Cardiac fibroblast (primary cell): Measurements from ENCODE around the gene MRPL20.
A peak's percentile ranks its signal among the peaks of the same experiment; 100 is the strongest.
"Not testable (repeated sequence)": the region's sequence is repeated elsewhere in the genome, so short reads cannot be mapped to it uniquely, and the experiment has no call there.

Experiments used
- DNase-seq, 2 donors: peaks; one replicate each; pipeline versions ENCODE4 v3.0.0 to v3.0.0-alpha.2; 2010; ENCODE audit warnings: low read depth in 2 of 2
- H3K4me3 ChIP-seq, 2 donors: replicated peaks in 1 of 2; 1 replicate in 1 of 2; 2 replicates in 1 of 2; pipeline ENCODE4 v1.5.1; 2011; ENCODE audit warnings: low read depth in 2 of 2, low read length in 2 of 2, mild to moderate bottlenecking in 2 of 2, moderate library complexity in 1 of 2
- TF ChIP-seq, protein P1 (sequence below): IDR thresholded peaks from one replicate; pipeline ENCODE4 v1.5.1; 2011; ENCODE audit warnings: low read depth, mild to moderate bottlenecking, low read length, inconsistent platforms

Gene MRPL20

DNA sequence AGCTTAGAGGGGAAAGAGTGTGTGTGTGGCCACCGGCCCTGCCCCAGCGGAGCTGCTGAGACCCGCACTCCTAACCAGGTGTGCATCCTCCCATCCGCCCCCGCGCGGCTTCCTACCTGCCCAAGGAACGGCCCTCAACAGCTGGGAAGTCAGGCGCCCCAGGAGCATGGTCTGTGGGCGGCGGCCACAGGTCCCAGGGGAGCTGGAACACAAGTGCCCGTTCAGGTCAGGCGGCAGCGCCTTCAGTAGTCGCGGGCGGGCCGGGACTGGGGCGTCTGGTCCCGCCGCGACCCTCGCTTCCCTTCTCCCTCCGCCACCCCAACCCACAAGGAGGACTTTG, 32.5 kb downstream of the MRPL20 start:
- DNase-seq = no peak
- TF ChIP-seq, protein P1, sequence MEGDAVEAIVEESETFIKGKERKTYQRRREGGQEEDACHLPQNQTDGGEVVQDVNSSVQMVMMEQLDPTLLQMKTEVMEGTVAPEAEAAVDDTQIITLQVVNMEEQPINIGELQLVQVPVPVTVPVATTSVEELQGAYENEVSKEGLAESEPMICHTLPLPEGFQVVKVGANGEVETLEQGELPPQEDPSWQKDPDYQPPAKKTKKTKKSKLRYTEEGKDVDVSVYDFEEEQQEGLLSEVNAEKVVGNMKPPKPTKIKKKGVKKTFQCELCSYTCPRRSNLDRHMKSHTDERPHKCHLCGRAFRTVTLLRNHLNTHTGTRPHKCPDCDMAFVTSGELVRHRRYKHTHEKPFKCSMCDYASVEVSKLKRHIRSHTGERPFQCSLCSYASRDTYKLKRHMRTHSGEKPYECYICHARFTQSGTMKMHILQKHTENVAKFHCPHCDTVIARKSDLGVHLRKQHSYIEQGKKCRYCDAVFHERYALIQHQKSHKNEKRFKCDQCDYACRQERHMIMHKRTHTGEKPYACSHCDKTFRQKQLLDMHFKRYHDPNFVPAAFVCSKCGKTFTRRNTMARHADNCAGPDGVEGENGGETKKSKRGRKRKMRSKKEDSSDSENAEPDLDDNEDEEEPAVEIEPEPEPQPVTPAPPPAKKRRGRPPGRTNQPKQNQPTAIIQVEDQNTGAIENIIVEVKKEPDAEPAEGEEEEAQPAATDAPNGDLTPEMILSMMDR = no peak

DNA sequence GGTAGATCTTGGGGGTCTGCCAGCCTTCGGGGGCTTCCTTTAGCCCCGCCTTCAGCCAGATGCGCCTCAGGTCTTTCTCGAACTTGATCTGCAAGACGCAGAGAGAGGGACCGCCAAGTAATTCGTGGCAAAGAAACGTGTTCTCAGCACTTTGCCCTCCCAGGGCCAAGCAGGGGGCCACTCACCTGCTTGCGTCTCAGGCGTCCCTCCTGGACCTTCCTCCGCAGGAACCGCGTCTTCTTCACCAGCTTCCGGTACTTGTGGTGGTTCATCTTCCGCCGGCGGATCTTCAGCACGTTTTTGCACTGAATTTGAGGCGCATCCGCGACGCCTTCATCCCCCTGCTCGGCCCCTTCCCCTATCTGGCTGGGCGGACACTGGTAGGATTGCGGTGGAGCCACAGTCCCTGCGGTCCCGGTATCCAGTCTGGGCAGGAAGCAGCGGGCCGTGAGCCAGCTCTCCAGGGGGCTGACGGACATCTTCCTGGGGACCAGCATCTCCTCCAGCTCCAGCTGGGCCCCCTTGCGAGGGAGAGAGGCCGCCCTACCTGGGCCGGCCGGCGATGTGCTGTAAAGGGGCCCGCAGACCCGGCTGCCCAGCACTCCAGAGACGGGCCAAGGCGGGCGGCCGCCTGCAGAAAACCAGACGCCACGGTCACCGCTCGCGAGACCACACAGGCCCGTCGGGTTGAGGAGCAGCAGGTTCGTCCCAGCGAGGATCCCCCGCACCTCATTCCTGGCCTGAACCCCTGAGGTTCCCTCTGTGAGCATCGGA, 33.1 kb downstream of the MRPL20 start:
- TF ChIP-seq, protein P1 = no peak
- H3K4me3 ChIP-seq = peak overlapping the region; percentile 90 to 95
- DNase-seq = no peak

More for the DNA sequence above, 32.5 kb downstream of the MRPL20 start:
- peak overlapping the region; percentile 90 to 95 for H3K4me3 ChIP-seq

DNA sequence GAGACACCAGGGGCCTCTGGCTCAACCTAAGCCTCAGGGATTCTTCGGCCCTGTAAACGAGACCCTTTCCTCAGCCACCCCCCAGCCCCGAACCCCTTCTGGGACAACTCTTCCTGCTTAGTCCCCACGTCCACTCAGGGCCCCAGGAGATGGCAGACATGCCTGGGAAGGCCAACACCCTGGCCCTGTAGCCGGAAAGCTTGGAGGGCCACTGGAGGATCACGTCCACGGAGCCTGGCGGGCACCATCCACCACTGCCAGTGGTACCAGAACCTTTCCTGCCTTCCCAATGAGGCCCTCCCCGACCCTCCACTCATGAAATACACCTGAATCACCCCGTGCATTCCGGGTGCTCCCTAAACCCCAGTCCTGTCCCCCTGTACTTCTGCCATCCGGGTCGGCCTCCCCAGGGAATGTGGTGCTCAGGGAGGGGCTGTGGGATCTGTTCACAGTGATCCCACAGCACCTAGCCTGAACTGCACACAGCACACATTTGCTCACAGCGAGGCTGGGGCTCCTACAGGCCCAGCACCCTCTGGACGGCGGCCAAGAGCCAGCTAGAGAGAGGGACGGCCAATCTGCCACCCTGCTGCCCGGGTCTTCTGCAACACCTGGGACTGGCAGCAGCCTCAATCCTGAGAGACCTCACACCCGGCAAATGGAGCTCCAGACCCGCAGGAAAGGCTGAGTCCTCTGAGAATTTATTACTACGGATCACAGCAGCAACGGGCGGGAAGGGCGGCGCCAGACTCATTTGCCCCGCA, 33.9 kb downstream of the MRPL20 start:
- TF ChIP-seq, protein P1 = no peak
- DNase-seq = no peak
- H3K4me3 ChIP-seq = no peak overlapping the region

DNA sequence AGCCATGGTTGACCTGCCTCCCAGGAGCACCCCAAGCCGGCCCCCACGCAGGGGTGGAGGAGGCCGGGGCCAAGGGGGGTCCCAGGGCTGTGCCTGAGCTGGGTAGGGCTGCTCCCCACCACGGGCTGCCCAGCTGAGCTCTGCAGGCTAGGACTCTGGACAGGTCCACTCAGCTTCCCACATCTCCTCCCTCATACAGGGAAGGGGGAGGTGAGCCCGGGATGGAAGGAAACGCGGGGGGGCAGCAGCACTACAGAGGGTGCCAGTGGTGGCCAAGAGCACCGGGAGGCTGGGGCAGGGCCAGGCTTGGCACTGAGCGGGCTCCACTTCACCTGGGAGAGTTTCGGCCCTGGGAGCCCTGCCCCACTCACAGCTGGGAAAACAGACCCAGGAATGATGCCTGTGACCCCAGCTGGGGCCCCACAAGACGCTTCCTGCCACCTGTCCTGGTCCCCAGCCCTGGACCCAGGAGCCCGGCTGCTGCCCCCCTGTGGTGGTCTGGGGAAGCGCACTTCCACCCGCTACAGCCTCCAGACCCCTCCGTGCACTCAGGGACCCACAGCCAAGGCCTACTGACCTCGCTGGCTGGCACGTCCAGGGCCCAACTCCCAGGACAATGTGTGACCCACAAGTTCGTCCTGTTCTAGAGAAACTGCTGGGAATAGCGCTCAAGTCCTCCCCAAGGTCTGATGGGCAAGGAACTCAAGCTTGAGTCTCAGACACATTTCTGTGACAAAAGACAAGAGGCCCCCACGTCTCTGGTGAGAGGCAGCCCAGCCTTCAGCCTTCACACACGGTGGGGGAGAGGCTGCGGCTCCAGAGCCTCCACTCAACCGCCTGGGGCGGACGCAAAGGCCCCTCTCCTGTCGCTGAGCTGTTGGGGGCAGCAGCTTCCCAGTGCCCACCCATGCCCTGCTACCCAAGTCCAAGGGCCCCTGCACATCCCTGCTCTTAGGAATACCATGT, 35.1 kb downstream of the MRPL20 start:
- H3K4me3 ChIP-seq = no peak overlapping the region
- TF ChIP-seq, protein P1 = peak; percentile 98
- peak; percentile 60 to 63 for DNase-seq

DNA sequence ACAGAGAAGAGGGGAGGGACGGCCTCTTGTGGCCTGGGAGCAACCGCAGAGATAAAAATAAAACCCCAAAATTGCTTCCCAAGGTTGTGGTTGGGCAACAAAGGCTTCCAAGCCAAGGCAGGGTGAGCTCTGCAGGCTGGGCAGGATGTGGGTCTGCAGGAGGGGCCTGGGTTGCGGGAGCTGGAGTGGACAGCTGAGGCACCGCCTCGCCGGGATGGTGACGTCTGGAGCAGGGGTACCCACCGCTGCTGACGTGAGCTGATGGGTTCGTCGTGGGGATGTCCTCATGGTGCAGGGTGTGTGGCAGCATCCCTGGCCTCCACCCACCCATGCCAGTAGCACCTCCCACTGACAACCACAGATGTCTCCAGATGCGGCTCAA, 35.7 kb downstream of the MRPL20 start:
- DNase-seq = no peak
- TF ChIP-seq, protein P1 = no peak
- no peak overlapping the region for H3K4me3 ChIP-seq

DNA sequence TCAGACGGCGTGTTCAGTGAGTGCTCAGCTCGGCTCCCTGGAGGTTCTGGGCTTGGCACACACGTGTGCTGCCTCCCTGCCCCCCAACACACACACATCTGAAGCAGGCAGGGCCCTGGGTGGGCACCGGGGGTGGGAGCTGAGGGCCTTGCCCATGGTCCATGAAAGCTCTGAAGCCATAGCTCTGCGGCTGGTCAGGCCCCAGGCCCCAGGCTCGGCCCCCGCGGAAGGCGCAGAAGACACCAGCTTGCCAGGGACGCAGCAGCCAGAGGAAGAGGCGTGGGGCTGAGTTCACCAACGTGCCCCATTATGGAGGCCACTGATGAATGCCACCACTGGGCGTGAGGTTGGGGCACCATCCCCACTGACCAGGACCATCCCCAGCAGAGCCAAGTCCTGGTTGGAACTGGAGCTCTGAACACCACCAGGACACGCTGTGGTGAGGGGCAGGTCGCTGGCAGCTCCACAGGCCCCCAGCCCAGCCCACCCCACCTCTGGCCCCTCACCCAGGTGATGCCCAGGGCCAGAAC, 36.3 kb downstream of the MRPL20 start:
- H3K4me3 ChIP-seq = no peak overlapping the region
- TF ChIP-seq, protein P1 = no peak
- no peak for DNase-seq

DNA sequence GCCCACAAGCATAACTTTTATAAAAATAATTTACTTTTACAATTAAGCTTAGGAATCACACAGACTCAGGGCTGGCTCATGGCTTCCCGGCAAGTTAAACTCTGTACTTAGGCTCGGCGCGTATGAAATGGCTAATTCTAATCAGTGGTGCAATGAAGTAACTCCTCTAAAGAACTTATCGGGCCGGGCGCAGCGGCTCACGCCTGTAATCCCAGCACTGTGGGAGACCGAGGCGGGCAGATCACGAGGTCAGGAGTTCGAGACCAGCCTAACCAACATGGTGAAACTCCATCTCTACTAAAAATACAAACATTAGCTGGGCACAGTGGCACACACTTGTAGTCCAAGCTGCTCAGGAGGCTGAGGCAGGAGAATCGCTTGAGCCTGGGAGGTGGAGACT, 37.0 kb downstream of the MRPL20 start:
- not testable (repeated sequence) for DNase-seq, H3K4me3 ChIP-seq
